OCI-LY7 (cell line): ENCODE measurements around the gene LSM14B.

ENCODE experiments used
- CTCF ChIP-seq: fragments of 200-600 bp; sonication (generic); conservative IDR thresholded peaks from 2 replicates; pipeline ENCODE4 v1.5.1; 2014; ENCODE audit warnings: mild to moderate bottlenecking, antibody characterized with exemption, low read length, moderate library complexity, mixed read lengths
- EZH2phosphoT487 ChIP-seq: fragments of 200-600 bp; sonication (generic); IDR thresholded peaks from 2 replicates; pipeline ENCODE4 v1.6.1; 2018; ENCODE audit warnings: low read depth, borderline replicate concordance, mild to moderate bottlenecking, mixed run types, antibody characterized with exemption, low read length, moderate library complexity, mixed read lengths

GRCh38 chr20:62083312-62083711 lies 39.0 kb upstream of the LSM14B start:
- TF ChIP-seq CTCF (no peak), EZH2phosphoT487 (no peak)
